ENCODE data around the gene RNF130.
"Not testable (repeated sequence)": the region's sequence is repeated elsewhere in the genome, so short reads cannot be mapped to it uniquely, and the experiment has no call there.

DNA sequence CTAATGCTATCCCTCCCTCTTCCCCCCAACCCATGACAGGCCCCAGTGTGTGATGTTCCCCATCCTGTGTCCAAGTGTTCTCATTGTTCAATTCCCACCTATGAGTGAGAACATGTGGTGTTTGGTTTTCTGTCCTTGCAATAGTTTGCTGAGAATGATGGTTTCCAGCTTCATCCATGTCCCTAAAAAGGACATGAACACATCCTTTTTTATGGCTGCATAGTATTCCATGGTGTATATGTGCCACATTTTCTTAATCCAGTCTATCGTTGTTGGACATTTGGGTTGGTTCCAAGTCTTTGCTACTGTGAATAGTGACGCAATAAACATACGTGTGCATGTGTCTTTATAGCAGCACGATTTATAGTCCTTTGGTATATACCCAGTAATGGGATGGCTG, 78.7 kb downstream of the RNF130 start:
- TF ChIP-seq ZNF24 (IDR thresholded peaks at IDR 0.05); KLF6 (CRISPR knock-in tag; IDR thresholded peaks at IDR 0.05); POLR2A (IDR thresholded peaks at IDR 0.05; ENCODE audit: insufficient read depth in 1 of 2, low read depth in 2 of 2, low read length in 2 of 2); RAD21 (CRISPR knock-in tag; IDR thresholded peaks at IDR 0.05); RFX1 (IDR thresholded peaks at IDR 0.05); ZNF263 (CRISPR knock-in tag; IDR thresholded peaks at IDR 0.05); ZNF292 (CRISPR knock-in tag; IDR thresholded peaks at IDR 0.05; ENCODE audit: borderline replicate concordance, low read depth); CREB1 (IDR thresholded peaks at IDR 0.05); CREB1 (CRISPR knock-in tag; IDR thresholded peaks at IDR 0.05); ZNF614 (CRISPR knock-in tag; IDR thresholded peaks at IDR 0.05; ENCODE audit: borderline replicate concordance): not testable (repeated sequence)
- TF ChIP-seq, protein P1, sequence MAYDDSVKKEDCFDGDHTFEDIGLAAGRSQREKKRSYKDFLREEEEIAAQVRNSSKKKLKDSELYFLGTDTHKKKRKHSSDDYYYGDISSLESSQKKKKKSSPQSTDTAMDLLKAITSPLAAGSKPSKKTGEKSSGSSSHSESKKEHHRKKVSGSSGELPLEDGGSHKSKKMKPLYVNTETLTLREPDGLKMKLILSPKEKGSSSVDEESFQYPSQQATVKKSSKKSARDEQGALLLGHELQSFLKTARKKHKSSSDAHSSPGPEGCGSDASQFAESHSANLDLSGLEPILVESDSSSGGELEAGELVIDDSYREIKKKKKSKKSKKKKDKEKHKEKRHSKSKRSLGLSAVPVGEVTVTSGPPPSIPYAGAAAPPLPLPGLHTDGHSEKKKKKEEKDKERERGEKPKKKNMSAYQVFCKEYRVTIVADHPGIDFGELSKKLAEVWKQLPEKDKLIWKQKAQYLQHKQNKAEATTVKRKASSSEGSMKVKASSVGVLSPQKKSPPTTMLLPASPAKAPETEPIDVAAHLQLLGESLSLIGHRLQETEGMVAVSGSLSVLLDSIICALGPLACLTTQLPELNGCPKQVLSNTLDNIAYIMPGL (CRISPR knock-in tag; IDR thresholded peaks at IDR 0.05; ENCODE audit: borderline replicate concordance in 1 of 2, low read depth in 1 of 2) = not testable (repeated sequence)
- TF ChIP-seq, protein P2, sequence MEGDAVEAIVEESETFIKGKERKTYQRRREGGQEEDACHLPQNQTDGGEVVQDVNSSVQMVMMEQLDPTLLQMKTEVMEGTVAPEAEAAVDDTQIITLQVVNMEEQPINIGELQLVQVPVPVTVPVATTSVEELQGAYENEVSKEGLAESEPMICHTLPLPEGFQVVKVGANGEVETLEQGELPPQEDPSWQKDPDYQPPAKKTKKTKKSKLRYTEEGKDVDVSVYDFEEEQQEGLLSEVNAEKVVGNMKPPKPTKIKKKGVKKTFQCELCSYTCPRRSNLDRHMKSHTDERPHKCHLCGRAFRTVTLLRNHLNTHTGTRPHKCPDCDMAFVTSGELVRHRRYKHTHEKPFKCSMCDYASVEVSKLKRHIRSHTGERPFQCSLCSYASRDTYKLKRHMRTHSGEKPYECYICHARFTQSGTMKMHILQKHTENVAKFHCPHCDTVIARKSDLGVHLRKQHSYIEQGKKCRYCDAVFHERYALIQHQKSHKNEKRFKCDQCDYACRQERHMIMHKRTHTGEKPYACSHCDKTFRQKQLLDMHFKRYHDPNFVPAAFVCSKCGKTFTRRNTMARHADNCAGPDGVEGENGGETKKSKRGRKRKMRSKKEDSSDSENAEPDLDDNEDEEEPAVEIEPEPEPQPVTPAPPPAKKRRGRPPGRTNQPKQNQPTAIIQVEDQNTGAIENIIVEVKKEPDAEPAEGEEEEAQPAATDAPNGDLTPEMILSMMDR (CRISPR knock-in tag; IDR thresholded peaks at IDR 0.05) = not testable (repeated sequence)
- TF ChIP-seq, protein P3, sequence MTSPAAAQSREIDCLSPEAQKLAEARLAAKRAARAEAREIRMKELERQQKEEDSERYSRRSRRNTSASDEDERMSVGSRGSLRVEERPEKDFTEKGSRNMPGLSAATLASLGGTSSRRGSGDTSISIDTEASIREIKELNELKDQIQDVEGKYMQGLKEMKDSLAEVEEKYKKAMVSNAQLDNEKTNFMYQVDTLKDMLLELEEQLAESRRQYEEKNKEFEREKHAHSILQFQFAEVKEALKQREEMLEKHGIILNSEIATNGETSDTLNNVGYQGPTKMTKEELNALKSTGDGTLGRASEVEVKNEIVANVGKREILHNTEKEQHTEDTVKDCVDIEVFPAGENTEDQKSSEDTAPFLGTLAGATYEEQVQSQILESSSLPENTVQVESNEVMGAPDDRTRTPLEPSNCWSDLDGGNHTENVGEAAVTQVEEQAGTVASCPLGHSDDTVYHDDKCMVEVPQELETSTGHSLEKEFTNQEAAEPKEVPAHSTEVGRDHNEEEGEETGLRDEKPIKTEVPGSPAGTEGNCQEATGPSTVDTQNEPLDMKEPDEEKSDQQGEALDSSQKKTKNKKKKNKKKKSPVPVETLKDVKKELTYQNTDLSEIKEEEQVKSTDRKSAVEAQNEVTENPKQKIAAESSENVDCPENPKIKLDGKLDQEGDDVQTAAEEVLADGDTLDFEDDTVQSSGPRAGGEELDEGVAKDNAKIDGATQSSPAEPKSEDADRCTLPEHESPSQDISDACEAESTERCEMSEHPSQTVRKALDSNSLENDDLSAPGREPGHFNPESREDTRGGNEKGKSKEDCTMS (CRISPR knock-in tag; conservative IDR thresholded peaks at IDR 0.05) = not testable (repeated sequence)
- TF ChIP-seq, protein P4, sequence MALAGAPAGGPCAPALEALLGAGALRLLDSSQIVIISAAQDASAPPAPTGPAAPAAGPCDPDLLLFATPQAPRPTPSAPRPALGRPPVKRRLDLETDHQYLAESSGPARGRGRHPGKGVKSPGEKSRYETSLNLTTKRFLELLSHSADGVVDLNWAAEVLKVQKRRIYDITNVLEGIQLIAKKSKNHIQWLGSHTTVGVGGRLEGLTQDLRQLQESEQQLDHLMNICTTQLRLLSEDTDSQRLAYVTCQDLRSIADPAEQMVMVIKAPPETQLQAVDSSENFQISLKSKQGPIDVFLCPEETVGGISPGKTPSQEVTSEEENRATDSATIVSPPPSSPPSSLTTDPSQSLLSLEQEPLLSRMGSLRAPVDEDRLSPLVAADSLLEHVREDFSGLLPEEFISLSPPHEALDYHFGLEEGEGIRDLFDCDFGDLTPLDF (CRISPR knock-in tag; IDR thresholded peaks at IDR 0.05) = not testable (repeated sequence)
